Osteoblast (primary cell): ENCODE measurements around the gene NIPAL1. TPM values are rescaled to one million over a fixed set of nuclear protein-coding genes. Genes with fewer than 3 reads are reported as not detected.

Source experiments
- DNase-seq: peaks from one replicate; pipeline ENCODE4 v3.0.0; 2011; ENCODE audit warnings: low spot score, mixed read lengths; ENCODE audit not compliant: insufficient read length; ENCODE audit errors: missing footprints
- H2AFZ ChIP-seq: 2 replicates; pipeline ENCODE4 v1.6.0; 2011; ENCODE audit warnings: mild to moderate bottlenecking, low read length
- H3K27ac ChIP-seq: 2 replicates; pipeline ENCODE4 v1.5.1; 2011; ENCODE audit warnings: mild to moderate bottlenecking, low read depth, low read length, moderate library complexity
- H3K27me3 ChIP-seq: 2 replicates; pipeline ENCODE4 v1.6.0; 2012; ENCODE audit warnings: mild to moderate bottlenecking, control low read depth, inconsistent platforms, low read length, moderate library complexity; ENCODE audit not compliant: insufficient read depth
- H3K36me3 ChIP-seq: 2 replicates; pipeline ENCODE4 v1.5.1; 2011; ENCODE audit warnings: mild to moderate bottlenecking, low read length, control low read depth, moderate library complexity; ENCODE audit not compliant: insufficient read depth
- H3K4me1 ChIP-seq: 2 replicates; pipeline ENCODE4 v1.5.1; 2011; ENCODE audit warnings: mild to moderate bottlenecking, low read length, control low read depth, moderate library complexity; ENCODE audit not compliant: insufficient read depth
- H3K4me2 ChIP-seq: 2 replicates; pipeline ENCODE4 v1.6.0; 2011; ENCODE audit warnings: mild to moderate bottlenecking, low read length; ENCODE audit not compliant: insufficient read depth
- H3K4me3 ChIP-seq: fragments of 200-600 bp; sonication (generic); 3 replicates; pipeline ENCODE4 v1.5.1; 2012; ENCODE audit warnings: mild to moderate bottlenecking, low read length, inconsistent platforms; ENCODE audit not compliant: insufficient read depth
- H3K79me2 ChIP-seq: 2 replicates; pipeline ENCODE4 v1.6.0; 2012; ENCODE audit warnings: mild to moderate bottlenecking, low read length, control low read depth, inconsistent platforms; ENCODE audit not compliant: insufficient read depth
- H3K9me3 ChIP-seq: 2 replicates; pipeline ENCODE4 v1.5.1; 2011; ENCODE audit warnings: low read depth, low read length, control low read depth
- H4K20me1 ChIP-seq: 2 replicates; pipeline ENCODE4 v1.6.0; 2012; ENCODE audit warnings: mild to moderate bottlenecking, low read length, control low read depth; ENCODE audit not compliant: insufficient read depth
- total RNA-seq: library from RNA; depleted of rRNA; stranded (reverse); fragments of >200 nt; gene quantifications from 2 replicates; pipeline ENCODE4 v1.2.3, GENCODE V29; 2012
- TF ChIP-seq, protein P1 (sequence below): IDR thresholded peaks from 2 replicates; pipeline ENCODE4 v1.5.1; 2011; ENCODE audit warnings: mild to moderate bottlenecking, low read depth, low read length, moderate library complexity; ENCODE audit errors: extremely low read depth

NIPAL1 gene
- total RNA-seq, 1 donor = under 0.01 TPM

DNA sequence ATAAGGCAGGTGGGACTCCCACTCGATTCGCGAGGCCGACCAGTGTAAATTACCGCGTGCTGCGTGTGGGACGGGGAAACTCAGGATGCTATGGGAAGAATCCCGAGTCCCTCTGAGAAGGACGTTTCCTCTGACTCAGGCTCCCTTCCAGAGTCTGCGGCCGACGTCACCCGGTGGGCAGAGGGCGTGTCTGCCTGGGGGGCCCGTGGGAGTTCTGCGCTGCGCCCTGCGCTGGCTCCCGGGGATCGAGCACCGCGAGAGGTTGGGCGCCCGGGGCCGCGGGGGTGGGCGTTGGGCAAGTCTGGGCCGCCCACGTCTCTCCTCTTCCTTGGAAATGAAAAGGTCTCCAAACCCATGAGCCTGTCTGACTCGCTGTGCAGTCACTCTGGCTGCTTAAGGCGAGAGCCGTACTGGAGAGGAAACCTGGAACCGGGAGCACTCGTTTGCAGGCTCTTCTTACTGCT lies 568 bp downstream of the NIPAL1 start:
- no peaks in the 10 kb centered on the region for H4K20me1 ChIP-seq
- peak overlapping the region; percentile 75 for H3K4me3 ChIP-seq
- TF ChIP-seq, protein P1, sequence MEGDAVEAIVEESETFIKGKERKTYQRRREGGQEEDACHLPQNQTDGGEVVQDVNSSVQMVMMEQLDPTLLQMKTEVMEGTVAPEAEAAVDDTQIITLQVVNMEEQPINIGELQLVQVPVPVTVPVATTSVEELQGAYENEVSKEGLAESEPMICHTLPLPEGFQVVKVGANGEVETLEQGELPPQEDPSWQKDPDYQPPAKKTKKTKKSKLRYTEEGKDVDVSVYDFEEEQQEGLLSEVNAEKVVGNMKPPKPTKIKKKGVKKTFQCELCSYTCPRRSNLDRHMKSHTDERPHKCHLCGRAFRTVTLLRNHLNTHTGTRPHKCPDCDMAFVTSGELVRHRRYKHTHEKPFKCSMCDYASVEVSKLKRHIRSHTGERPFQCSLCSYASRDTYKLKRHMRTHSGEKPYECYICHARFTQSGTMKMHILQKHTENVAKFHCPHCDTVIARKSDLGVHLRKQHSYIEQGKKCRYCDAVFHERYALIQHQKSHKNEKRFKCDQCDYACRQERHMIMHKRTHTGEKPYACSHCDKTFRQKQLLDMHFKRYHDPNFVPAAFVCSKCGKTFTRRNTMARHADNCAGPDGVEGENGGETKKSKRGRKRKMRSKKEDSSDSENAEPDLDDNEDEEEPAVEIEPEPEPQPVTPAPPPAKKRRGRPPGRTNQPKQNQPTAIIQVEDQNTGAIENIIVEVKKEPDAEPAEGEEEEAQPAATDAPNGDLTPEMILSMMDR = no peak
- H3K9me3 ChIP-seq = no peaks in the 10 kb centered on the region
- peaks cover 14% of the 10 kb centered on the region for H3K4me1 ChIP-seq
- H3K27ac ChIP-seq = peak overlapping the region; percentile 15
- H3K79me2 ChIP-seq = no peaks in the 10 kb centered on the region
- H3K36me3 ChIP-seq = no peaks in the 10 kb centered on the region
- H2AFZ ChIP-seq = peak overlapping the region; percentile 93
- H3K4me2 ChIP-seq = peak overlapping the region; percentile 98
- DNase-seq = peak; percentile 94
- H3K27me3 ChIP-seq = peaks cover 9% of the 10 kb centered on the region

DNA sequence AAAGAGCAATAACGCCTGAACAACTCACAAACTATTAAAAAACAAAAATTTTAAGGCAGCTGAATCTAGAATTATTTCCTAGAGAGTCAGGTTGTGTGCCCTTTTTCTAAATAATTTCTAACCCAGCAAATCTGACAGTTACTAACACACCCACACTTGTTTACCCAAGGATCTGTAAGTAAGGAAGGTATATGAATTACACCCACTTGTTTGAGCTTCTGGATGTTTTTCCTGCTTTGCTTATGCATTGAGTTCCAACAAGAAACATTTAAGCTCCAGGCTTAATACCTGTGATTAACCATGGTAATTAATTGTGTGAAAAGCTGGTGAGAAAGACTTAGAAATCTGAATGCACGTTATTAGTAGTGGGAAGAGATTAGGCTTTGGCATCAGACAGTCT lies 1.5 kb downstream of the NIPAL1 start:
- H2AFZ ChIP-seq = no peak overlapping the region
- H3K4me2 ChIP-seq = no peak overlapping the region
- TF ChIP-seq, protein P1 = no peak

DNA sequence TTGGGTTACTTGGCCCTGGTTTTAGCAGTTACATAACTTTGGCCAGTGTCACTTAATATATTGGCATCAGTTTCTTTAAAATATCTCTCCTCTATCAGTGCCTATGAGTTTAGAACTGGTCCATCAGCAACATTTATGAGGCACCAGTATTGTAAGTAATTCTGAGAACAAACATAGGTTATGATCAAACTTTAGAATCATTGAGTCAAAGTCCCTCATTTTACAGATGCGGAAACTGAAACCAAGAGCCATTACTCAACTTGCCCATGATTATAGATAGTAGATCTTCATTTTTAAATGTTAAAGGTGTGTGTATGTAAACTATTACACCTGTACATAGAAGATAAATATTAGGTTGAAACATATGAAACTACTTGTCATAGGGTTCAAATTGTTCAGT lies 4.5 kb downstream of the NIPAL1 start:
- Histone ChIP-seq H3K4me1 (peaks cover 14% of the 10 kb centered on the region), H3K4me2 (no peak overlapping the region), H3K79me2 (no peaks in the 10 kb centered on the region), H2AFZ (no peak overlapping the region), H3K36me3 (no peaks in the 10 kb centered on the region), H3K27ac (no peak overlapping the region), H3K9me3 (no peaks in the 10 kb centered on the region), H3K27me3 (peaks cover 9% of the 10 kb centered on the region), H4K20me1 (no peaks in the 10 kb centered on the region), H3K4me3 (no peak overlapping the region)
- DNase-seq = no peak
- TF ChIP-seq, protein P1 = no peak

More for the DNA sequence above, 1.5 kb downstream of the NIPAL1 start:
- Histone ChIP-seq H3K9me3 (no peaks in the 10 kb centered on the region), H3K79me2 (no peaks in the 10 kb centered on the region), H3K27ac (no peak overlapping the region), H3K27me3 (peaks cover 9% of the 10 kb centered on the region), H3K4me1 (peaks cover 14% of the 10 kb centered on the region), H3K4me3 (no peak overlapping the region), H4K20me1 (no peaks in the 10 kb centered on the region), H3K36me3 (no peaks in the 10 kb centered on the region)
- no peak for DNase-seq

DNA sequence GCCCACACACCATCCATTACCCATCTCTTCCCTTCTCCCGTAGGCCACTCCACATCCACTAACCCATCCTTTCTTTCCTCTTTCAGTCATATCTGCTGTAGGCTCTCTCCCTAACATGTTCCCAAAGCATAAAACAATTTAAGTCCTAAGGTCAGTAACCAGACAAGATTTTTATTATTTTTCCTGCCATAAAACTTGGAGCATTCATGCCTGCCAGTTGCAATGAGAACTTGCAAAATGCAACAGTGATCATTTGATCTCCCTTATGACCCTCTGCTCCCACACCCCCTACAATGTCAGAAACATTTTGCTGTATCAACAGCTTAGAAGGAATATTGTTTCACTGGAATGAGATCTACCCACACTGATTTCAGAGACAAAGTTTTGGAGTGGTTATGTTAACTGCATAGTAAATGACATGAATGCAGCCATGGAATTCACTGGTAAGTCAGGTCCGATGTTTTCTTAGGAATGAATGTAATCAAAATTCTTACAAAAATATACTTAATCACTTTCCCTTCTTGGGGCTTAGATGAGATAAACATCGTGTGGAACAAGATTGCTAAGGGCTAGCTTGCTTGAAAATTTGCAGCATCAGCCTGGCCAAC lies 5.7 kb downstream of the NIPAL1 start:
- H2AFZ ChIP-seq = no peak overlapping the region
- TF ChIP-seq, protein P1 = no peak
- H4K20me1 ChIP-seq = no peaks in the 10 kb centered on the region
- no peak overlapping the region for H3K4me3 ChIP-seq
- H3K9me3 ChIP-seq = no peaks in the 10 kb centered on the region
- no peaks in the 10 kb centered on the region for H3K36me3 ChIP-seq
- H3K27me3 ChIP-seq = peaks cover 9% of the 10 kb centered on the region
- H3K79me2 ChIP-seq = no peaks in the 10 kb centered on the region
- no peak overlapping the region for H3K27ac ChIP-seq
- H3K4me2 ChIP-seq = no peak overlapping the region
- no peak for DNase-seq
- peaks cover 3% of the 10 kb centered on the region for H3K4me1 ChIP-seq
